GM21737 (cell line): ENCODE results near the gene KMT5C.

Source experiments
- ATAC-seq: cut with Tn5 transposase; IDR thresholded peaks from one replicate; pipeline ENCODE4 v1.9.1; 2021; ENCODE audit warnings: mild to moderate bottlenecking, moderate library complexity; ENCODE audit not compliant: unreplicated experiment

KMT5C gene

DNA sequence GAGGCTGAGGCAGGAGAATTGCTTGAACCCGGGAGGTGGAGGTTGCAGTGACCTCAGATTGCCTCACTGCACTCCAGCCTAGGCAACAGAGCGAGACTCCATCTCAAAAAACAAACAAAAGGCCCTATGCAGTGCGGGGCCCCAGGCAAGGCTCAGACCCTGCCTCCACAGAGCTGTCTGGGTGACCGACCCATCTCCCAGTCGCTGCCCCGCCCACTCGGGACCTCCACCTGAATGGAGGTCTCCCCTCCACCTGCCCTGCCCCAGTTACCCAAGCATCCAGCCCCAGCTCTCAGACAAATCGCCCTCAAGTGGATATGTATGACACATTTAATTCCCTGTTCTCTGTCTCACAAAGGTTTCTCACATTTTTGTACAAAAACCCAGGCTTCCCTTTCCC, 25.6 kb downstream of the KMT5C start:
- ATAC-seq = no peak

DNA sequence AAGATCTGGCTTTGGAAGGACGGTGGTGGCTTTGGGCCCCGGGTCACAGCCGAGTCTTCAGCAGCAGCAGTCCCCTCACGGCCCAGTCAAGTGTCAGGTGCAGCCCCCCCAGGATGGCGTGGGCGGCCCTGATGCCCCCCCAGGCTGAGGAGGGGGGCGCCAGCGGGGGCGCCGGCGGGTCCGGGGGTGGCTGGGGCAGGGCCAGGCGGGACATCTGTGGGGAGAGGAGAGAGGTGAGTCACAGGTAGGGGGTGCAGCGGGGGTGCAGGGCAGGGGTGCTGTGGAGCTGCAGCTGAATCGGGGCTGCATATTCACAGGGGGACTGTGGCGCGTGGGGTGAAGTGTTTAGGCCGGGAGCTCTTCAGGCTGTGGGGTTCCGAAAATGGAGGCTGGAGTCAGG, 26.3 kb downstream of the KMT5C start:
- ATAC-seq = no peak

DNA sequence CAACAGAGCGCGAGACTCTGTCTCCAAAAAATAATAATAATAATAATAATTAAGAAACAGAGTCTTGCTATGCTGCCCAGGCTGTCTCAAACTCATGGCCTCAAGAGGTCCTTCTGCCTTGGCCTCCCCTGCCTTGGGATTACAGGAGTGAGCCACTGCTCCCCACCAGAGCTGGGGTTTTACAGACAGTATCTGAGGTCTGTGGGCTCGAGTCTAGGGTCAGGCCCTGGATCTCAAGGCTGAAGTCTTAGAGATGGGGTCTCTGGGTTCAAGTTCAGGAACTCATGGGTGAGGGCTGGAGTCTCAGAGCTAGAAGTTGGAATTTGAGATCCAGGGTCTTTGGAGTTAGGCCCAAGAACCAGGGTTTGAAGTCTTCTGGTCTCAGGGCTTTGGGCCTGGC, 27.1 kb downstream of the KMT5C start:
- ATAC-seq = no peak

DNA sequence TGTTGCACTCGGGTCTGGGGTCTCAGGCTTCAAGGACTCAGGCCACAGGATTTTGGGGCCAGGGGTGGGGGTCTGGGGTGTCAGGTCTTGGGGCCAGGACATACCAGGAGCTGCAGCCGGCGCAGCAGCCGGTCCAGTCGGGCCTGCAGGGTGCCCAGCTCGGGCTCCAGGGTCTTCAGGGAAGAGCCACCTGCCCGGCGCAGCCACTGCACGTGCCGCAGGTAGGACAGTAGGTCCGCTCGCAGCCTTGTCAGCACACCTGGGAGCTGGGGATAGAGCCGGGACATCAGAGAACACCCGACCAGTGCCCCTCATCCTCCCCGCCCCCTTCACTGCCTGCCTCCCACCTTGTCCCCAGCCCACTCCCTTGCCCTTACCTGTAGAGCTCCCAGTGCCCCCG, 28.4 kb downstream of the KMT5C start:
- no peak for ATAC-seq

DNA sequence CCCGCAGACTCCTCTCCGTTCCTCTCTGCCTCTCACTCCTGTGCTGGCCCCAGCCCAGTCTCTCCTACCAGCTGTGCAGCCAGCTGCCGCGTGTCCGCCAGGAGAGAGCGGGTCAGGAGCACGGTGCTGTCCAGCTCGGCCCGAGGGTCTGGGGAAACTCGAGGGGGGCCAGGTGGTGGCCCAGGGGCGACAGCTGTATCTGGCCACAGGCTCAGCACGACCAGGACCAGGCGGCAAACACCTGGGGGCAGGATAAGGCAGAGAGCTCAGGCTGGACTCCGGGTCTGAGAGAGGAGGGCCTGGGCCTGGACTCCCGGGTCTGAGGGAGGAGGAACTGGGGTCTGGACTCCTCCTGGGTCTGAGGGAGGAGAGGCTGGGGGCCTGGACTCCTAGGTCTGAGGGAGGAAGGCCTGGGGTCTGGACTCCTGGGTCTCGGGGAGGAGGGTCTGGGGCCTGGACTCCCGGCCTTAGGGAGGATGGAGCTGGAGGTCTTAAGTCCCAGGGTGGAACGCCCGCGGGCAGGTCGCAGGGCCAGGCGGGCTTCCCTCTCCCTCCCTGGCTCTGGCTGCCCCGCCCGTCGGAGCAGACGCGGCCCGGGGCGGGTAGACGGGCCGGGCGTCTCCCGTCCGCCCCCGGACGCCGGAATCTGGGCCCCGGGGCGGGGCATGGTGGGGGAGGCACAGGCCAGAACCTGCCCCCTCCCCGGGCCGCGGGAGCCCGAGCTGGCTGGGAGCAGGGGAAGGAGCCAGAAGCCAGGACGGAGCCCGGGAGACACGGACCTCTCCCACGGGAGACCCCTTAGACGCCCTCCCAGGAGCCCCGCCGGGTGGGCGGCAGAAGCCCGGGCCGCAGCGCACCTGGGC, 29.3 kb downstream of the KMT5C start:
- ATAC-seq = no peak

DNA sequence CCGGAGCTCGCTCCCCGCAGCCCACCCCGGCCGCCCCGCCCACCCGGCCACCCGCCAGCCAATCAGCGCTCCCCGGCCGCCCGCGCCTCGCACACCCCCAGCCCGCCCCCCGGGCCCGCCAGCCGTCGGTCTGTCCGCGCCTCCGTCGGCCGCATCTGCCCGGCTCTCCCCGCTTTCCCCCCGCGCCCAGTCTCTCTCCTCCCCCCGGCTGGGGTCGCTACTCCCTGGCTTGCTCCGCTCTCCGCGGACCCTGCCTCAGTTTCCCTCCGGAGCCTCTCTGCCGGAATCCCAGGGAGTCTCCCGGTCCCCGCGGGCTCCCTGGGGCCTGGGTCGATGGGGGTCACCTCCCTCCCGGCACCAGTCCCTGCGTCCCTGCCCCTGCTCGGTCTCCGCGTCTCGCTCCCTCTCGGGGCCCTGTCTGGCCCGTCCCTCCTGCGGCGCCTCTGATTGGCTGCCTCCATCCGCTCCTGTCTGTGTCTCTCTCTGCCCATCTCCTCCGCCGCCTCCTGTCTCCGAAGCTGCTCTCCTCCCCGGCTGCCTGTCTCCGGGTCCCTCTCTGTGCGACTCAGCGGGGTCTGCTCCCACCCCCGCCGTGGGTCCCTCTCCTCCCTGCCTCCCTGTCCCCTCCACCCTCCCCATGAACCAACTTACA, 30.1 kb downstream of the KMT5C start:
- ATAC-seq = no peak

DNA sequence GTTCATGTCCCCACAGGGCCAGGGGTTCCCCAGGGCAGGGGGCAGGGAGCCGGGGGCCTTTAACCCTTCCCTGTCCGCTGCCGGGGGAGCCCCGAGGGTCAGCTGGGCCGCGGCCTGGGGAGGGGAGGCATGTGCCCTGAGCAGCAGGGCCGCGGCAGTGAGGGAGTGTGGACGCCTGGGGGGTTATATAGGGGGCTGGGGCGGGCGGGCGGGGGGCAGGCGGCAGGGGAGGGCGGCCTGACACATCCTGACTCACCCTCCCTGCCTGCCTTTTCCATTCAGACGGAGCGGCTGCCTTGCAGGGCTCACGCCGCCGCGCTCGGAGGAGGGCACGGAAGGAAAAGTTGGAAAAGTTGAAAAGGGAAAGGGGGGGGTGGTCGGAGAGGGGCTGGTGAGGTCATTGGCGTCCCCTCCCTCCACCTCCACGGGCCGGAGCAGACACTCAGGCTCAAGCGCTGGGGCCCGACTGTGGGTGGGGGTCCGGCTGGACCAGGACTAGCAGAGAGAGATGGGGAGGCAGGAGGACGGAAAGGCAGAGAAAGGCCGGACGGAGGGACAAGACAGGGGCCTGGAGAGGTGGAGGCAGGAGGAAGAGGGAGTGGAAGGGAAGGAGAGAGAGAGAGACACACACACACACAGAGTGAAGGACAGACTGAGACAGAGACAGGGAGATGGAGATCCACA, 30.8 kb downstream of the KMT5C start, which contains the start of gene IL11:
Gene IL11 (minus strand): TSS at position 159 of the 684 bp plus-strand sequence. CDS start 153 bp downstream, at position 6.
- ATAC-seq = no peak

DNA sequence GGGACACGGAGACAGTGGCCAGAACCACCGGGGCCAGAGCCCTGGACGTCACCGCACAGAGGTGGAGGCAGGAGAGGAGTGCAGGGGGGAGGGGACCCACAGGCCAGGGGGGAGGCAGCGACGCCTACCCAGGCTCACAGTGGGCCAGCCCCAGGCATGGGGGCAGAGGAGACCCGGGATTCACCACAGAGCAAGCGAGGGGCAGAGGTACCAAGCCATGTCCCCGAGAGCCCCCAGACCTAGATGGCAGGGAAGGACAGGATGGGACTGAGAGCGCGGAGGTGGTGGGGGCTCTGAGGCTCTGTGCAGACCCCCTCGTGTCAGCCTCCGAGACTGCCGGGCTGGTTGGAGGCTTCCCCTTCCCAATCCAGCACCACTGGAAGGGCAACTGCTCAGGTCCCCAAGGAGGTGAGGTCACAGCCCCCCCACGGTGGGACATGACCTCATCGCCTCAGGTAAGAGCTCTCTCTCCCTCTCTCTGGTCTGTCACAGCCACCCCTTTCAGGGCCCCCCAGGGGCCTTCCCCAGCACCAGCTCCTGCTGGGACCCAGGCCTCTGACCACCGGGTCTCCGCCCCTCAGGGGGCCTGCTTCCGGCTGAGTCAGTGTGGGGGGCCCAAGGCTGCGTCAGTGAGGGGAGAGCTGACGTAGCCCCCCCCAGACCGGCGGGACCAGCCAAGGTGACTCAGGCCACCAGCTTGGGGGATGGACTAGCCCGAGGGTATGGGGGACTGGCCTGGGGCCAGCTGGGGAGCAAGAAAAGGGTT, 32.8 kb downstream of the KMT5C start:
- ATAC-seq = no peak

DNA sequence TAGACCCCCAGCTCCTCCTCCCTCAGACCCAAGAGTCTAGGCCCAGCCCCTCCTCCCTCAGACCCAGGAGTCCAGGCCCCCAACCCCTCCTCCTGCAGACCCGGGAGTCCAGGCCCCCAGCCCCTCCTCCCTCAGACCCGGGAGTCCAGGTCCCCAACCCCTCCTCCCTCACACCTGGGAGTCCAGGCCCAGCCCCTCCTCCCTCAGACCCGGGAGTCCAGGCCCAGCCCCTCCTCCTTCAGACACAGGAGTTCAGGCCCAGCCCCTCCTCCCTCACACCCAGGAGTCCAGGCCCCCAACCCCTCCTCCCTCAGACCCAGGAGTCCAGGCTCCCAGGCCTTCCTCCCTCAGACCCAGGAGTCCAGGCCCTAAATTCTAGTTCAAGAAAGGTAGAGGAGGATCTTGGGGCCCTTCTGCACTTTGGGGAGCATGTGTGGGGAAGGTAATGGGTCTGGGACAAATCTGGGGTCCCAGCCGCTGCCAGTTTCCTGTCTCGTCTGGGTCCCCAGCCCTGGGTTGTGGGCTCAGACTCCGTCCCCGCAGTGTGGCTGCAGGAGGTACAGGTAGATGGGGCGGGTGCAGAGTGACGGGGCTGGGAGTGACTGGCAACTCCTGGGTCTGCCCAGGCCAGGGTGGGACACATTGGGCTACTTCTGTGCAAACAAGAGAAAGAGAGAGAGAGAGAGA, 33.8 kb downstream of the KMT5C start:
- no peak for ATAC-seq

DNA sequence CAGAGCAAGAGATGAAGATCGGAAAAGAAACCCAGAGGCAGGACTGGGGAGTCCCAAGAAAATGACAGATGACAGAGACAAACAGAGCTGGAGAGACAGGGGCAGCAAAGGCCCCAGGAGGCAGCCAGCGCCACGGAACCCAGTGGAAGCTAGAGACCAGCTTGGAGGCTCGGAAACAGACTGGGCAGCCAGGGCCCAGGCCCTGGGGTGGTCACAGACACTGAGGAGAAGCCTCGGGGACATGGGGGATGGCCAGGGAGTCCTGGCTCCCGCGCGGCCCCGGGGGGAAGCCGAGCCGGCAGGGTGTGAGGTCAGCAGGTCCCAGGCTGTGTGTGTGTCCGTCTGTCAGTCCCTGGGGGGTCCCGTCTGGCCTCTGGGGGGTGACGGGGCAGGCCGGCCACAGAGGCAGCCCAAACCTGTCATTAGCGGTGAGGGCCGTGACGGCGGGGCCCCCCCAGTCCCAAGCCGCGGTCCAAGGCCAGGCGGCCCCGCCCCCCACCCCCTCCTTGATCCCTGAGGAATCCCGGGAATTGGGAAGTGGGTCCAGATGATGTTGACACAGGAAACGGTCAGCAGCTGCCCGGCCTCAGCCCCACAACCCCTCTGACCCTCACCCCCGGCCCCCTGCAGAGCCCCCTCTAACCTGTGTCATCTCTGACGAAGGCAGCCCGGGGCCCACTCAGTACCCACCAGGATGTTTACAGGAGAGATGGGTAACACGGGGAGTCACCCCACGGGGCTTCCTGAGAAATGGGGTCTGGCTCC, 34.5 kb downstream of the KMT5C start:
- no peak for ATAC-seq

DNA sequence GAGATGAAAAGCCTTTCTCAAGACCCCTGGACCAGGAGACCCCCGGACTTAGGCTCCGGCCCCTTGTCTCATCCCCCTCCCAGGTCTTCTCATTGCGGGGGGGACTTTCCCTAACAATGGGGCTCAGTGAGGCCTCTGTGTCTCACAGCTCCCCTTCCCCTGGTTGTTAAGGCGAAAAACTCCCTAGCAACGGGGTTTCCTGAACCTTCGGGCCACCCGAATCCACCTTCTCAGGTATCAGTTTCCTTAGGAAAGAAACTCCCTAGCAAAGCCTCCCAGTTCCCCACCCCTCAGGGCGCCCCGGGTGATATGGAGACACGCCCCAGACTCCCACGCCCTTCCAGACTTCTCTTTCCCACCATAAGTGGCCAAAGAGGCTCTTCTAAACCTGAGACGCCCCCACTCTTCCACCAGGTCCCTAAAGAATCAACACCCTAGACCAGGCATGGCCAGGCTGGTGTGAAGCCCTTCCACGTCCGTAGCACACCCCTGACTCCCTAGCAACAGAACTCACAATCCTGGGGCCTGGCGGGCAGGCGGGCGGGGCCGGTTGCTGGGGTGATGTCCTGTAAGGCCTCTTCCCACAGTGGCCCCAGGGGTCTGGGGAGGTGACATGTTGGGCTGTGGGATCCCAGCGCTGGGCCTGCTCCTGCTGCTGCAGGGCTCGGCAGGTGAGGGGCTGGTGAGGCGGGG, 36.7 kb downstream of the KMT5C start, which contains the start of gene TMEM190:
Gene TMEM190 (plus strand): TSS at position 586 of the 693 bp plus-strand sequence. CDS start 28 bp downstream, at position 614.
- no peak for ATAC-seq

DNA sequence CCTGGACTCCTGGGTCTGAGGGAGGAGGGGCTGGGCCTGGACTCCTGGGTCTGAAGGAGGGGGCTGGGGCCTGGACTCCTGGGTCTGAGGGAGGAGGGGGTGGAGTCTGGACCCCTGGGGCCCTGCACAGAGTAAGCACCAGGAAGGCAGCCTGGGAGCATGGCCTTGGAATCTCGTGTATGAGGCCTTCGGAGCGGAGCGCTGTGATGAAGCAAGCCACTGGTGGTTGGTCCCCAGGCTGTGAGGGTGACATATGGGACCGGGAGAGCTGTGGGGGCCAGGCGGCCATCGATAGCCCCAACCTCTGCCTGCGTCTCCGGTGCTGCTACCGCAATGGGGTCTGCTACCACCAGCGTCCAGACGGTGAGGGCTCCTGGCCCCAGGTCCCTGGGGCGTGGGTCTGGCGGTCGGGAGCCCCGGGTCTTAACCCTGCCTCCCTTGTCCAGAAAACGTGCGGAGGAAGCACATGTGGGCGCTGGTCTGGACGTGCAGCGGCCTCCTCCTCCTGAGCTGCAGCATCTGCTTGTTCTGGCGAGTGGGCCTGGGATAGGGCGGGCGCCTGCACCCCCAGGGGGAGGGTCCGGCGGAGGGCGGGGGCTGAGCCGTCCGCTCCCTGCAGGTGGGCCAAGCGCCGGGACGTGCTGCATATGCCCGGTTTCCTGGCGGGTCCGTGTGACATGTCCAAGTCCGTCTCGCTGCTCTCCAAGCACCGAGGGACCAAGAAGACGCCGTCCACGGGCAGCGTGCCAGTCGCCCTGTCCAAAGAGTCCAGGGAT, 37.9 kb downstream of the KMT5C start:
- no peak for ATAC-seq

DNA sequence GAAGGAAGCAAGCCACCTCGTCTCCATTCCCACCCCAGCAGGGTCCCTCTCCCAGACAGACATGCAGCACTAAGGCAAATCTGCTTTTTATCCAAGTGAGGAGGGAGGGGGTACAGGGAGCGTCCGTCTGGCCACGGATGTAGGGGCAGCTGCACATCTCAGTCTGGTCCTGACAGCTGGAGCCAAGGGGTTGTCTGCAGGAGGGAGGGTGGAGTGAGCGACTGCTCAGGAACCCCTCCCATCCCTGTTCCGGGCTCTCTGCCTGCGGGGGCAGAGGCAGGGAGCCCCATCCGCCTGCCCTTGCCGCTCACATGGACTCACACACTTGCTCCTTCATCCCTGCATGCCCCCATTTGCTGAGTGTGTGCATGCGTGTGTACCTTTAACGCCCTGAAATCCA, 39.5 kb downstream of the KMT5C start:
- ATAC-seq = no peak

DNA sequence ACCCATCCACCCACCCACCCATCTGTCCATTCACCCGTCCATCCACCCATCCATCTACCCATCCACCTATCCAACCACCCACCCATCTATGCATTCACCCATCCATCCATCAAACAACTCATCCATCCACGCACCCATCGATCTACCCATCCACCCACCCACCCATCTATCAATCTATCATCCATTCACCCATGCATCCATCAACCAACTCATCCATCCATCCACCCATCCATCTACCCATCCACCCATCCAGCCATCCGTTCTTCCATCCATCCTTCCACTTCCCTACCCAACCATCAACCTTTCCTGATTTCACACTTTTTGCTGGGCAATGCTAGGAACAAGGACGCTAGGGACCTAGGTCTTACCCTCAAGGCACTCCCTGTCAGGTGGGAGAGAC, 42.3 kb downstream of the KMT5C start:
- no peak for ATAC-seq

DNA sequence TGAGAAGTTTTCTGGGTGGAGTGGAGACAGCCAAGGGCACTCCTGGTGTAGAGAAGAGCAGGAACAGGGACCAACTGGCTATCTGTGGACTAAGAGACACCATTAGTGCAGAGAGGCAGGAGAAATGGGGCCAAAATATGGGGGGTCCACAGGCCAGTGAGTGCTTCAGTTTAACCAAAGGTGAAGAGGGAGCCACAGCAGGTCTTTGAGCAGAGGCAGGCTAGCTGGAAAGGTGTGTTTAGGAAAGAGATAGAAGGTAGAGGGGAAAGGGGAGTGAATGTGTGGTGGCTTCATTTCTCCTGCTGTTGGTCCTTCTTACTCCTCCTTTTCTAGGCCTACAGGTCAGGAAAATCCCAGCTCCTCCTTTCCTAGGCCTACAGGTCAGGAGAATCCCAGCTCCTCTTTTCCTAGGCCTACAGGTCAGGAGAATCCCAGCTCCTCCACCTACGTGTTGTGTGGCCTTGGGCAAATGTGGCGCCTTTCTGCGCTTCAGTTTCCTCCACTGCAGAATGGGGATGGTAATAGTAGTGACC, 42.9 kb downstream of the KMT5C start:
- no peak for ATAC-seq

DNA sequence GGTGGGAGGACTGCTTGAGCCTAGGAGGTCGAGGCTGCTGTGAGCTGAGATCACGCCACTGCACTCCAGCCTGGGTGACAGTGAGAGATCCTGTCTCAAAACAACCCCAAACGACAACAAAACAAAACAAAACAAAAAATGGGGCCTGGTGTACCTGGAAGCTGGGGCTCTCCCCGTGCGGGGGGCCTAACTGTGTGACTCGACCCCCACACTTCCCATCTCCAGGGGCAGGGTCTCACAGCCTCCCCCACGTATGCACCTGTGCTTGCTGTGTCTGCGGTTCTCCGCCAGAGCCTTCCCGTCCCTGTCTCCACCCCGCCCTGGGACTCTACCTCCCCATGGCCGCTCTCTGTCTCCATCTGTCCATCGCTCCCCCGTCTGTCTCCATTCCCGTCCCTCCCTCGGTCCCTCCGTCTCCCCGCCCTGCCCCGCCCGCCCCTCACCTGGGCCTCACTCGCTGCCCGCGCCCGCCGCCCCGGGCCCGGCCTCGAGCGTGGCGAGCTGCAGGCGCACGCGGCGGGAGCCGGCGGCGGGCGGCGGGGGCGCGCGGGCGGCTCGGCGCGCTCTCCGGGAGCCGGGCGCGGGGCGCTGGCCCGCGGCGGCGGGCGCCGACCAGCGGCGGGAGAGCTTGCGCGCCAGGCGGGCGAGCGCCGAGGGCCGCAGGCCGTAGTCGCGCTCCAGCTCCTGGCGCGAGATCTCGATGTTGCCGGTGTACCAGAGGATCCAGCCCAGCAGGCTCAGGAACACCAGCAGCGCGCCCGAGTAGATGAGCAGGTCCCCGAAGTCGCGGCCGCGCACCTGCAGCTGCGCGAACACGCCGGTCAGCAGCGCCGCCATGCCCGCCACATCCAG, 43.8 kb downstream of the KMT5C start:
- ATAC-seq = no peak
